Measurements from ENCODE around the gene ADAM33. TPM values are rescaled to one million over a fixed set of nuclear protein-coding genes. Genes with fewer than 3 reads are reported as not detected.

Gene ADAM33
- total RNA-seq, 1 experiment from 2014 or later: not detected

DNA sequence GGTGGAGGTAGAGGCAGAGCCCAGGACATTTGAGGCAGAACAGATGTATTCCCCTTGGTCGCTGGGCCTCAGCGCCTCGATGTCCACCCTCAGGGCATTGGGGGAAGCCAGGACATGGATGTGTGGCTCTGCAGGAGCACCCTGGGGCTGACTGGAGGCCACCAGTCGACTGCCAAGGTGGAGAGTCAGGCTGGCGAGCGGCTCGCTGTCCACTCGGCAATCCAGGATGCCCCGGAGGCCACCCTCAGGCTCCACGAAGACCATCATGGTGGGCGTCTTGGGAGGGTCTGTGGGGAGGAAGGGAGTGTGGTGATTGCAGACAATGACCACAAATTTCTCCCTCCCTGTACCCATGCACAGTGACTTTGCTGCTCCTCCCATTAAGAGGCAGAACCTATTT lies 8.2 kb upstream of the ADAM33 start:
- no peak for DNase-seq (ENCODE audit: low read depth, low spot score)
- H3K79me2 ChIP-seq (ENCODE audit: insufficient read depth, low read length): no peaks in the 10 kb centered on the region
- POLR2A ChIA-PET: no interaction called here
- intact Hi-C loops (cut with micrococcal nuclease): no loop called here
- H3K9me2 ChIP-seq (ENCODE audit: insufficient read depth): no peaks in the 10 kb centered on the region
- no peaks in the 10 kb centered on the region for H3K9me3 ChIP-seq (ENCODE audit: control insufficient read depth in 1 of 2, insufficient read depth in 1 of 2, low read depth in 1 of 2, low read length in 2 of 2)
- TF ChIP-seq CEBPB (IDR thresholded peaks at IDR 0.05; ENCODE audit: low read depth) (no peak), EGR1 (IDR thresholded peaks at IDR 0.05; ENCODE audit: low read depth) (no peak), ZNF274 (IDR thresholded peaks at IDR 0.05; ENCODE audit: low read depth, low read length) (no peak)
- TF ChIP-seq, protein P1, sequence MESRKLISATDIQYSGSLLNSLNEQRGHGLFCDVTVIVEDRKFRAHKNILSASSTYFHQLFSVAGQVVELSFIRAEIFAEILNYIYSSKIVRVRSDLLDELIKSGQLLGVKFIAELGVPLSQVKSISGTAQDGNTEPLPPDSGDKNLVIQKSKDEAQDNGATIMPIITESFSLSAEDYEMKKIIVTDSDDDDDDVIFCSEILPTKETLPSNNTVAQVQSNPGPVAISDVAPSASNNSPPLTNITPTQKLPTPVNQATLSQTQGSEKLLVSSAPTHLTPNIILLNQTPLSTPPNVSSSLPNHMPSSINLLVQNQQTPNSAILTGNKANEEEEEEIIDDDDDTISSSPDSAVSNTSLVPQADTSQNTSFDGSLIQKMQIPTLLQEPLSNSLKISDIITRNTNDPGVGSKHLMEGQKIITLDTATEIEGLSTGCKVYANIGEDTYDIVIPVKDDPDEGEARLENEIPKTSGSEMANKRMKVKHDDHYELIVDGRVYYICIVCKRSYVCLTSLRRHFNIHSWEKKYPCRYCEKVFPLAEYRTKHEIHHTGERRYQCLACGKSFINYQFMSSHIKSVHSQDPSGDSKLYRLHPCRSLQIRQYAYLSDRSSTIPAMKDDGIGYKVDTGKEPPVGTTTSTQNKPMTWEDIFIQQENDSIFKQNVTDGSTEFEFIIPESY (IDR thresholded peaks at IDR 0.05; ENCODE audit: extremely low read depth, insufficient replicate concordance, low read length): no peak
- RAD21 ChIA-PET (ENCODE audit: low non-redundant PET in 1 of 2, low total read pairs in 2 of 2, uncharacterized antibody in 2 of 2, unreplicated experiment in 2 of 2): no interaction called here
- H3K4me3 ChIP-seq (replicated peaks in 1 of 2; ENCODE audit: low read depth in 1 of 2, low read length in 2 of 2): no peak overlapping the region
- H4K20me1 ChIP-seq (ENCODE audit: insufficient read depth): no peaks in the 10 kb centered on the region
- H3K27me3 ChIP-seq (ENCODE audit: insufficient read depth, low read length): no peaks in the 10 kb centered on the region
- no peak overlapping the region for H2AFZ ChIP-seq (ENCODE audit: low read depth, low read length, poor library complexity, severe bottlenecking)
- no peak for ATAC-seq
- no TSS peak for BruUV-seq (replicated peaks)
- peaks cover 0 to 4% of the 10 kb centered on the region in 2 experiments; a peak in 1 of 4 replicates for H3K4me1 ChIP-seq (ENCODE audit: control insufficient read depth in 1 of 2, insufficient read depth in 2 of 2, low read length in 2 of 2)
- CTCF ChIA-PET: no interaction called here
- no peak overlapping the region for H3K27ac ChIP-seq (ENCODE audit: low read depth, low read length)
- no peak overlapping the region for H3K9ac ChIP-seq (ENCODE audit: low read length)
- no peaks in the 10 kb centered on the region for H3K36me3 ChIP-seq (ENCODE audit: control insufficient read depth in 1 of 2, insufficient read depth in 2 of 2, low read length in 2 of 2)
- no peak overlapping the region for H3K4me2 ChIP-seq (ENCODE audit: low read length)

DNA sequence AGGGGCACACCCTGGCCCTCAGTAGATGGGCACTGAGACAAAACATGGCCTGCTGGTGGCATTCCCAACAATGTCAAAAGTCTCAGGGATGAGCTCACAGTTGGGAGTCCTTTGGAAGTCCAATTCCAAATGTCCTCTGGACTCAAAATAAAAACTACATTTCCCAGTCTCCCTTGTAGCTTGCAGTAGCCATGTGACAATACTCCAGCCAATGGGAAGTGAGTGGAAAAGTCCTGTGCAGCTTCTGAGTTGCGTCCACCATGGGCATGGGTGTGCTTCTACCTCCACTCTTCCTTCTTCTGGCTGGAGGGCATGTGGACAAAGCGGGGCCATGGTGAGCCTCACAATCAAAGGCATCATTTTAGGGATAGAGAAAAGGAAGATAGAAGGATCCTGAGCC lies 5.8 kb upstream of the ADAM33 start:
- RAD21 ChIA-PET (ENCODE audit: low non-redundant PET in 1 of 2, low total read pairs in 2 of 2, uncharacterized antibody in 2 of 2, unreplicated experiment in 2 of 2): no interaction called here
- no peaks in the 10 kb centered on the region for H3K9me3 ChIP-seq (ENCODE audit: control insufficient read depth in 1 of 2, insufficient read depth in 1 of 2, low read depth in 1 of 2, low read length in 2 of 2)
- no peaks in the 10 kb centered on the region for H3K79me2 ChIP-seq (ENCODE audit: insufficient read depth, low read length)
- CTCF ChIA-PET: interaction anchor here (1.1 to 1.5 kb wide), 3 partner anchors 11 to 385 kb away, joined by 3 to 12 read pairs (median 7); no protein-coding TSS in a partner anchor
- ATAC-seq: peak; percentile 86
- POLR2A ChIA-PET: no interaction called here
- H3K4me1 ChIP-seq (ENCODE audit: control insufficient read depth in 1 of 2, insufficient read depth in 2 of 2, low read length in 2 of 2): peaks cover 0 to 4% of the 10 kb centered on the region in 2 experiments; a peak in 1 of 4 replicates
- no peak overlapping the region for H3K27ac ChIP-seq (ENCODE audit: low read depth, low read length)
- no peak overlapping the region for H3K4me2 ChIP-seq (ENCODE audit: low read length)
- H2AFZ ChIP-seq (ENCODE audit: low read depth, low read length, poor library complexity, severe bottlenecking): peak overlapping the region; percentile 44
- intact Hi-C loops (cut with micrococcal nuclease): no loop called here
- H3K9me2 ChIP-seq (ENCODE audit: insufficient read depth): no peaks in the 10 kb centered on the region
- BruUV-seq (replicated peaks): no TSS peak
- H3K9ac ChIP-seq (ENCODE audit: low read length): no peak overlapping the region
- peak; percentile 39 for DNase-seq (ENCODE audit: low read depth, low spot score)
- TF ChIP-seq, protein P2, sequence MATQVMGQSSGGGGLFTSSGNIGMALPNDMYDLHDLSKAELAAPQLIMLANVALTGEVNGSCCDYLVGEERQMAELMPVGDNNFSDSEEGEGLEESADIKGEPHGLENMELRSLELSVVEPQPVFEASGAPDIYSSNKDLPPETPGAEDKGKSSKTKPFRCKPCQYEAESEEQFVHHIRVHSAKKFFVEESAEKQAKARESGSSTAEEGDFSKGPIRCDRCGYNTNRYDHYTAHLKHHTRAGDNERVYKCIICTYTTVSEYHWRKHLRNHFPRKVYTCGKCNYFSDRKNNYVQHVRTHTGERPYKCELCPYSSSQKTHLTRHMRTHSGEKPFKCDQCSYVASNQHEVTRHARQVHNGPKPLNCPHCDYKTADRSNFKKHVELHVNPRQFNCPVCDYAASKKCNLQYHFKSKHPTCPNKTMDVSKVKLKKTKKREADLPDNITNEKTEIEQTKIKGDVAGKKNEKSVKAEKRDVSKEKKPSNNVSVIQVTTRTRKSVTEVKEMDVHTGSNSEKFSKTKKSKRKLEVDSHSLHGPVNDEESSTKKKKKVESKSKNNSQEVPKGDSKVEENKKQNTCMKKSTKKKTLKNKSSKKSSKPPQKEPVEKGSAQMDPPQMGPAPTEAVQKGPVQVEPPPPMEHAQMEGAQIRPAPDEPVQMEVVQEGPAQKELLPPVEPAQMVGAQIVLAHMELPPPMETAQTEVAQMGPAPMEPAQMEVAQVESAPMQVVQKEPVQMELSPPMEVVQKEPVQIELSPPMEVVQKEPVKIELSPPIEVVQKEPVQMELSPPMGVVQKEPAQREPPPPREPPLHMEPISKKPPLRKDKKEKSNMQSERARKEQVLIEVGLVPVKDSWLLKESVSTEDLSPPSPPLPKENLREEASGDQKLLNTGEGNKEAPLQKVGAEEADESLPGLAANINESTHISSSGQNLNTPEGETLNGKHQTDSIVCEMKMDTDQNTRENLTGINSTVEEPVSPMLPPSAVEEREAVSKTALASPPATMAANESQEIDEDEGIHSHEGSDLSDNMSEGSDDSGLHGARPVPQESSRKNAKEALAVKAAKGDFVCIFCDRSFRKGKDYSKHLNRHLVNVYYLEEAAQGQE (IDR thresholded peaks at IDR 0.05; ENCODE audit: low read depth): no peak
- TF ChIP-seq, protein P3, sequence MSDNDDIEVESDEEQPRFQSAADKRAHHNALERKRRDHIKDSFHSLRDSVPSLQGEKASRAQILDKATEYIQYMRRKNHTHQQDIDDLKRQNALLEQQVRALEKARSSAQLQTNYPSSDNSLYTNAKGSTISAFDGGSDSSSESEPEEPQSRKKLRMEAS (IDR thresholded peaks at IDR 0.05): no peak
- peak; percentile 87 for TF ChIP-seq SP1 (IDR thresholded peaks at IDR 0.05; ENCODE audit: low read depth)
- TF ChIP-seq, protein P1 (IDR thresholded peaks at IDR 0.05; ENCODE audit: extremely low read depth, insufficient replicate concordance, low read length): no peak
- no peak for TF ChIP-seq RAD21 (IDR thresholded peaks at IDR 0.05; ENCODE audit: low read depth)
- TF ChIP-seq EZH2phosphoT487 (IDR thresholded peaks at IDR 0.05; ENCODE audit: borderline replicate concordance): no peak
- TF ChIP-seq CEBPB (IDR thresholded peaks at IDR 0.05; ENCODE audit: low read depth): no peak
- H3K36me3 ChIP-seq (ENCODE audit: control insufficient read depth in 1 of 2, insufficient read depth in 2 of 2, low read length in 2 of 2): no peaks in the 10 kb centered on the region
- H4K20me1 ChIP-seq (ENCODE audit: insufficient read depth): no peaks in the 10 kb centered on the region
- H3K27me3 ChIP-seq (ENCODE audit: insufficient read depth, low read length): no peaks in the 10 kb centered on the region
- no peak overlapping the region for H3K4me3 ChIP-seq (replicated peaks in 1 of 2; ENCODE audit: low read depth in 1 of 2, low read length in 2 of 2)

Data from HCT116 (cell line).